T-helper 2 cell treated with Interferon-gamma antibody and Interleukin-4, amounts not matched to agents 100 ng/mL and 5 ng/mL, for 36 hours (primary cell): ENCODE measurements around the gene SVIL. TPM values are rescaled to one million over a fixed set of nuclear protein-coding genes. Genes with fewer than 3 reads are reported as not detected.

Source experiments
- intact Hi-C: fragments of 100-400 bp; cut with micrococcal nuclease; formaldehyde crosslinking; loops from one replicate; pipeline ENCODE4 v1.15.1; 2023
- total RNA-seq: library from RNA; stranded (reverse); gene quantifications from 2 replicates; pipeline ENCODE4 v1.2.3, GENCODE V29; 2022

Gene SVIL
- total RNA-seq, 1 donor from 2014 or later, result 18.3 TPM

DNA sequence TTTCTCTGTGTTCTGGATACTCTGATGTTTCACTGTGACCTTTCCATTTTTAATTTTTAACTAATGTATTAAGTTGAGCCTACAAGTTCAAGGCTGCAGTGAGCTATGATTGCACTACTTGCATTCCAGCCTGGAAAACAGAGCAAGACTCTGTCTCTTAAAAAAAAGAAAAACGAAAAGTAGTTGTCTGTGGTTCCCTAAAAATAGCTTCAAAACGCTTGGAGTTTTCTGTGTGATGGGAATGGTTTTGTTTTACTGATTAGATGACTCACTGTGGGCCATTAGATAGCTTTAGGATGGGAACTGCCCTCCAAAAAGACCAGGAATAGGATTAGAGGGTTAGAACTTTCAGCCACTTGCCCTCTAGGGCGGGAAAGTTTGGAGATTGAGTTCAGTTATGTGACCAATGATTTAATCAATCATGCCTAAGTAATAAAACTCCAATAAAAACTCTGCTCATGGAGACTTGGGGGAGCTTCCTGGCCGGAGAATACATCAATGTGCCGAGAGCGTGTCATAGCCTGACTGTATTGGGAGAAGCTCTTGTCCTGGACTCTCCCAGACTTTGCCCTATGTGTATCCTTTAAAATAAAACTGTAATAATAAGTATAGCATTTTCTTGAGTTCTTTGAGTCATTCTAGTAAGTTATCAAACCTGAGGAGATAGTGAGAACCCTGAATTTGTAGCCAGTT is 198.8 kb downstream of the SVIL start:
- intact Hi-C loops, result no loop called here

DNA sequence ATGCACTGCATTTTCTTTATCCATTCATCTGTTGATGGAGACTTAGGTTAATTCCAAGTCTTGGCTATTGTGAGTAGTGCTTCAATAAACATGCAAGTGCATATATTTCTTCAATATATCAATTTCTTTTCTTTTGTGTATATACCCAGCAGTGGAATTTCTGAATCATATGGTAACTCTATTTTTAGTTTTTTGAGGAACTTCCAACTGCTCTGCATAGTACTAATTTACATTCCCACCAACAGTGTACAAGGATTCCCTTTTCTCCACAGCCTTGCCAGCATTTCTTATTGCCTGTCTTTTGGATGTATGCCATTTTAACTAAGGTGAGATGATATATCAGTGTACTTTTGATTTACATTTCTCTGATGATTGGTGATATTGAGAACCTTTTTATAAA is 200.7 kb downstream of the SVIL start:
- intact Hi-C loops, result no loop called here

DNA sequence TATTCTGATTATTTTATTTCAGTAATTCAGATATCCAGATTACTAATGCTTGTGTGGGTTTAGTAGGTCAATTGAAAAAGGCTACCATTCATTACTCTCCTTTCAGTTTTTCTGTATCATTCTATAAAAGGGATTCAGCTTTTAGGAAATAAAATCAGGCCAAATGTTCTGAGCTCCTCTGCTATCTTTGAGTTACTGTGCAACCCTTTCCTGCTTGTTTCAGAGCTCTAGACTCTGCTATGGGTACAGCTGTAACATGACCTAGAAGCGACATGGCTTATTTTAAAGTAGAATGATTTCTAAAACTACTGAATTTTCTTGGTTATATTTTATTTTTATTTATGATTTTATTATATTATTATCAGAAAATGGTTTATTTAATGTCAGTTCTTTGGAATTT is 203.1 kb downstream of the SVIL start:
- intact Hi-C loops, result no loop called here

DNA sequence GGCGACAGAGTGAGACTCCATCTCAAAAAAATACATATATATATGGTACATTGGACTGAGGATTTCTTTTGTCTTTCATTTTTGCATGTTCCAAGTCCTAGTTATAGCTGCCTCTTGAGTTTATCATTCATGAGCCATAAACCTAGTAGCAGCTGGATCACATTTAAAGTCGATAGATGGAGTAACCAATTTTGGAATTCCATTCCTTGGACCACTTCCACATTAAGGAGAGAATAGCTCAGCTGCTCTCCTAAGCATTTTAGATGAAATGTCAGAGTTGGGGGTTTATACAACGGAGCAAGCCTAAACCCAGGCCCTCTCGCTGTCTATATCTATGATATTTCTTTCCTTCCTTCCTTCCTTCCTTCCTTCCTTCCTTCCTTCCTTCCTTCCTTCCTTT is 204.7 kb downstream of the SVIL start:
- intact Hi-C loops, result no loop called here

DNA sequence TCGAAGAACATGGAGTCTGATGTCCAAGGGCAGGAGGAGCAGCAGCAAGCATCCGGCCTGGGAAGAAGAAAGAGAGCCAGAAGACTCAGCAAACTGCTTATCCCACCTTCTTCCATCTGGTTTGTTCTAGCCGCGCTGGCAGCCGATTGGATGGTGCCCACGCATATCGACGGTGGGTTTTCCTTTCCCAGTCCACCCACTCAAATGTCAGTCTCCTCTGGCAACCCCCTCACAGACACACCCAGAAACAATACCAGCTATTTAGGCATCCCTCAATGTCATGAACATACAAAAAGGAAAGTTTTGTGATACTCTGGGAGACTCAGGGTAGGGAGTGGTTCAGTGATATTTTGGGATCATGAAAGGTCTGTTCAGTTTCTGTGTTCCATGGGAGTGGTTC is 206.3 kb downstream of the SVIL start:
- intact Hi-C loops, result no loop called here

DNA sequence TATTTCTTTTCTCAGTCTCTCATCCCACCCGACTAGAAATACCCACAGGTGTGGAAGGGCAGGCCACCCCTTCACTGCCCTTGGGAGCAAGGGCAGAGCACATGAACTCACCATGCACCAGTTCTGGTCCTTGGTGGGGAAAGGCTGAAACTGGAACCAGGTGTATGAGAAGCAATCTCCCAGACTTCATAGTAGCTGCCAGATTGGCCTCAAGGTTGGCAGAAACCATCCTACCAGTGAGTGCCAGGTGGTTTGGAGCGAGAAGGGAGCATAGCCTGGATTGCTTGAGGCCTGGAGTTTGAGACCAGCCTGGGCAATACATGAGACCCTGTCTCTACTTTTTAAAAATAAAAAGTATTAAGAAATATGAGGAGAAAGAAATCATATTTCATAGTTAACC is 207.1 kb downstream of the SVIL start:
- intact Hi-C loops, result no loop called here

DNA sequence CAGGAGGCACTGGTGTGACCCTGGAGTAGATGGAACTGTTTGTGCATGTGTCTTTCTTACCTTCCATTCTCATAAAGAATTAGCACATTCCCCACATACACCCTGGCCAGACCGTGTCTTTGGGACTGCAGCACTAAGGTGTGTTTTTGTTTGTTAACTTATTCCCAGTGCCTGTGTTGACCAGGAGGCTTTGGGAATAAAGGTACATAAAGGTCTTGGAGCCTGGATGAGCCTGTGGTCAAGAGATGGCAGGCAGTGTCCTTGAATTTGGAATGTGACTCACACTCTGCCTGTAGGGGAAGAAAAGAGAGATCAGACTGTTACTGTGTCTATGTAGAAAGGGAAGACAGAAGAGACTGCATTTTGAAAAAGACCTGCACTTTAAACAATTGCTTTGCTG is 208.4 kb downstream of the SVIL start:
- intact Hi-C loops, result no loop called here

DNA sequence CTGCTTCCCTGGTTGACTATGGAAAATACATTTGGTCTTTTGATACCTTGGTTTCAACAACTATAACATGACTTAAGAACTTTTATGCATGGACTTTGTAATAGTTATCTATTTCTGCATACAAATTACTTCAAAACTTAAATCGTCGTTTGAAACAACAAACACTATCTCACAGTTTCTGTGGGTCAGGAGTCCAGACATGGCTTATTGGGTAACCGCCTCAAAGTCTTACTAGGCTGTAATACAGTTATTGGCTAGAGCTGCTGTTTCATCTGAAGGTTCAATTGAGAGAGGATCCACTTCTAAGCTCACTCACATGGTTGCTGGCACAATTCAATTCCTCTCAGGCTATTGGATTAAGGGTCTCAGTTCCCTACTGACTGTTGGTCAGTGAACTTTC is 210.8 kb downstream of the SVIL start:
- intact Hi-C loops, result no loop called here

DNA sequence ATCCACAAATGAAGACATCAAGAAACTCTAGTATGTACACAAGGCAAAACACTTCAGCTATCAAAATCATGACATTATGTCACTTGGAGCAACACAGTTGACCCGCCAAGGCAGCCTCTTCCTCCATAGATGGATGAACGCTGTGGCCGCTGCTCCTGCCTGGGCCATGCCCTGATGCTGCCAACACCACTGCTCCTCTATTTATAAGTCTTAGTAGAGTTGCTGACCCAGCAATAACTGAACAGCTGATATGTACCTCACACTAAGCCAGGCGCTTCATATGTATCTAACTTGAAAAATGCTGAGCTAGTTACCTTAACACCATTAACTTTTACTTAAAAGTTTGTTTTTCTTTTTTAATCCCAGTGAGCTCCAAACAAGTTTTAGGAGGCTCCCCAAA is 214.0 kb downstream of the SVIL start:
- intact Hi-C loops, result no loop called here

DNA sequence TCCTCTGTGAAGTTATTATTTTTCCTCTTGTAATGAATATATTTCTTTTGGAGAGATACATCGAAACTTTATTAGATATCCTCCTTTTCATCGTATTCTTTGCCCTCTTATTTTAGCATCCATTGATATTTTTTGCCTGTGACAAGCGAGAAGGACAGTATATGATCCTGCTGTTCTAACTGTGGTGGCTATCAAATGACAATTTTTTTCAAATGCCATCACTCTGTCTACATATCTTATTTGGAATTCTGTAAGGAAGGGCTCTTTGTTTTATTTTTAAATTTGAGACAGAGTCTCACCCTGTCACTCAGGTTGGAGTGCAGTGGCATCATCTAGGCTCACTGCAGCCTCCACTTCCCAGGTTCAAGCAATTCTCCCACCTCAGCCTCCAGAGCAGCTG is 217.4 kb downstream of the SVIL start:
- intact Hi-C loops, result no loop called here

DNA sequence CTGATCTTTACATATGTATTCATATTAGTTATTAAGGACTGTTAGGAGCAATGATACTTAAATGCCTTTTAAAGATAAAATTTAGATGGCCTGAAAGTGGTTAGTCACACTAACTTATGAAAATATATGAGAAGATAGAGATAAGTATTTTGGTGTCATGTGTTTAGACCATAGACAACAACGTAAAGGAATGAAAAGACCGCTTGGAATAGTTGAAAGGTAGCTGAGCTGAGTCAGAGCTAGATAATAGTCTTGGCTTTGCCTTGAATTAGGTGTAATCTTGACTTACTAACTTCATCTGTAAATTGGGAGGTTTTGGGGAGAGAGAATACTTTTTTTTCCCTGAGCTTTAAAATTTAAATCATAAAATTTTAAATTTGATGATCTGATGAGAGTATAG is 218.9 kb downstream of the SVIL start:
- intact Hi-C loops, result no loop called here

DNA sequence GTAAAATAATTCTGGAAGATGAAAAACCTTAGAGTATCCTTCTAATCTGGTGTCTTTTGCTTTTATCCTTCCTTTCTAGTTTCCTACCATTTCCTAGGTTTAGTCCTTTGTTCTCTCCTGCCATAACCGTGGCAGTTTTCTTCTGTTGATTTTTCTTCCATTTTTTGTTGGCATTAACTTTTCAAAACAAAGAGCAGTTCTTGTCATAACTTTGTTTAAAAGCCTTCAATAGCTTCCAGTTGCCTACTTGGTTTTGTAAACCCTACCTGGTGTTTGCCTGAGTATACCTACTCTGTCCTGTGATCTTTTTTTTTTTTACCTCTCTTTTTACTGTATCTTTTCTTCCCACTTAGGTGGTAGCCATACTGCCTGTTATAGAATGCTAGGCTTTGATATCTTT is 220.3 kb downstream of the SVIL start:
- intact Hi-C loops, result no loop called here

DNA sequence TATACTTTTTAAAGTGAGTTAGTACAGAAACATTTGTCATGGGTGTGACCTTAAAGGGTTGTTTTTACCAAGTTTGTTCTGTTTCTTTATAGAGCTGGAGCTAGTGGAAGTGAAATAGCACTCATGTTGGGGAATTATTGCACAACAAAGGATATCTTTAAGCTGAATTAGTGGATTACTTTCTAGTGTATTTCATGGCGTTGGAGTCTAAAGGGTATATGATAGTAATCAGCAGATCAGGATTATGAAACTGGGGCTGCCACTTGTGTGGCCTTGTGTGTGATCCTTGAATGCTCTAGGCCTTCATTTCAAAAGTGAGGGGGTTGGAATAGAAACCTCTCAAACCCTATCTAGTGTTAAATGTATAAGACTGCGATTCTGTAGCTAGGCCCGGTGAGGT is 222.3 kb downstream of the SVIL start:
- intact Hi-C loops, result no loop called here

DNA sequence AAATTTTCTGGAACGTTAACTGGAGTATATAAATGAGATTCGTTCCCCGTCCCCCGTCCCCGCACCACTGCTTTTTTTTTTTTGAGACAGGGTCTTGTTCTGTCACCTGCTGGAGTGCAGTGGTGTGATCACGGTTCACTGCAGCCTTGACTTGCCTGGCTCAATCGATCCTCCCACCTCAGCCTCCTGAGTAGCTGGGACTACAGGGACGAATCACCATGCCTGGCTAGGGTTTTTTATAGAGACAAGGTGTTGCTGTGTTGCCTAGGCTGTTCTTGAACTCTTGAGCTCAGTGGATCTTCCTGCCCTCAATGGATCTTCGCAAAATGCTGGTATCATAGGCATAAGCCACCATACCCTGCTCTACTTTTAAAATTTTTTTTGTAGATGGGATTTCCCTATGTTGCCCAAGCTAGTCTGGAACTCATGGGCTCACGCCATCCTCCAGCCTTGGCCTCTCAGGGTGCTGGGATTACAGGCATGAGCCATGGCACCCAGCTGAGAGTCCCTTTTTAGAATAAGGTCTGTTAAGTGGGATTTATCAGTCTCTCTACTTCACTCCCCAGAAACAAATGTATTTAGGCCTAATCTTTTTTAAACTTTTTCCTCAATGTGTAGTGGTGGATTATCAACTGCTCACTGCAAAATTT is 223.0 kb downstream of the SVIL start:
- intact Hi-C loops, result no loop called here

DNA sequence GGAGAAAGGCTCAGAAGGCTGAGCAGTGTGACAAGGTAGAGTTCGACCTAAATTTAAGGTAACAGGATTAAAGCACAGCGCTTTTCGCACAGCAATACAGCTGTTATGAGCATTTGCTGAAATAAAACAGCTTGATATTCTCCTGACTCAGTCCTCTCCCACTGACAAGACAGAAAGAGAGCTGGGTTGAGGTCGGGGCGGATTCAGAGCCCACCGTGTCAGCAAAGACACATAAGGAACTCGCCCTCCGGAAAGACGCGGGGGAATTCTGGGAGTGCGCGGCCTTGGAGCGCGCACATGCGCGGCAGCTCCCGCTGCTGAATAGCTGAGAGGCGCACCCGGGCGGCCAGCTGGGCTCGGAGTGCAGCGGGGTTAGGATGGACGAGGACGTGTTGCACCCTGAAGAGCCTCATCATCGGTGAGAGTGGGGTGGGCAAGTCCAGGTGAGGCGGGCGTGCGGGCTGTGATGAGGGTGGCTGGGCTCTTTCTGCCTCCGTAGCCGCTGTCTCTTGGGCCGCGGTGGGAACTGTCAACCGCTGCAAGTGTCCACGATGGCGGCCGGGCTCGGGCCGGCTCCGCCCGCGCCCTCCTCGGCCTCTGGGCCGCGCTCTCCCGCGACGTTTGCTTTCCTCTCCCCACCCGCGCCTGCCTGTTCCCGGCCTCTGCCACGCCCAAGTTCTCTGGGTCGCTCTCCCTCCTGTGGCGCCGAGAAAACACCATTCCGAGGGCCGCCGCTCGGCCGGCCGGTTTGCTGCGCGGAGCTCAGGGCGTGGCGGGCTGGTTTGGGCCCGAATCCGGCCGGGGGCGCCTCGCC is 225.3 kb downstream of the SVIL start:
- intact Hi-C loops, result loop anchor here (5.0 kb wide), 2 partner anchors 38 to 732 kb away; partner anchors contain the start of gene BAMBI

DNA sequence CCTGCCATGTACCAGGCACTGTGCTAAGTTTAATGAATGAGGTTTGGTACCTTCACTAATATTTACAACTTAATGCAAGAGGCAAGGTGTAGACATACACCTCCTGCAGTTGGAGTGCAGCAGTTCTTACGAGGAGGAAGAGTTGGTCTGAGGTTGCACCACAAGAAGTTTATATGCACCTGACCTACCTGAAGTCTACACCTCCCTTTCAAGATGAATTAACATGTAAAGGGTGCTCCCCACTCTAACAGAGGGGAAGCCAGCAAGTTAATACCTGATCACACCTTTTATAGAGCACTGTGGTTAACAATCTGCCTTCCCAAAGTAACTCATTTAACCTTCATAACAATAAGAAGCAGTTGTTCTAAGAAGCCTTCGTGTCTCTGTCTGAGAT is 225.9 kb downstream of the SVIL start:
- intact Hi-C loops, result loop anchor here (5.0 kb wide), 2 partner anchors 38 to 732 kb away; partner anchors contain the start of gene BAMBI
